Breast epithelium (tissue), 4 donors: ENCODE results near the gene DET1. TPM values are rescaled to one million over a fixed set of nuclear protein-coding genes. Genes with fewer than 3 reads are reported as not detected.
"Not testable (repeated sequence)": the region's sequence is repeated elsewhere in the genome, so short reads cannot be mapped to it uniquely, and the experiment has no call there.

Source experiments
- DNase-seq, 2 donors: peaks; one replicate each; pipeline ENCODE4 v3.0.0-alpha.2; 2019; ENCODE audit warnings: low spot score in 2 of 2
- H3K27ac ChIP-seq, 2 donors: fragments of 200-600 bp; sonication (generic) in 1 of 2; one replicate each; pipeline ENCODE4 v1.5.1; 2016 to 2019; ENCODE audit warnings: mild to moderate bottlenecking in 1 of 2
- H3K27me3 ChIP-seq, 2 donors: fragments of 200-600 bp; sonication (generic) in 1 of 2; one replicate each; pipeline versions ENCODE4 v1.5.1 to v1.6.0; 2017 to 2019; ENCODE audit warnings: control low read depth in 1 of 2, mild to moderate bottlenecking in 1 of 2
- H3K36me3 ChIP-seq: fragments of 200-600 bp; one replicate; pipeline ENCODE4 v1.5.1; 2019
- H3K4me1 ChIP-seq, 2 donors: fragments of 200-600 bp; sonication (generic); one replicate each; pipeline ENCODE4 v1.5.1; 2016 to 2019; ENCODE audit warnings: control low read depth in 1 of 2
- H3K4me3 ChIP-seq, 3 donors: fragments of 200-600 bp; sonication (generic); 1 replicate in 2 of 3; 2 replicates in 1 of 3; pipeline ENCODE4 v1.5.1; 2016 to 2019; ENCODE audit warnings: mild to moderate bottlenecking in 3 of 3, moderate library complexity in 2 of 3
- H3K9me3 ChIP-seq, 2 donors: fragments of 200-600 bp; sonication (generic) in 1 of 2; one replicate each; pipeline ENCODE4 v1.5.1; 2016 to 2019; ENCODE audit warnings: control low read depth in 1 of 2
- CTCF ChIP-seq, 3 donors: fragments of 450-650 bp; IDR thresholded peaks; one replicate each; pipeline ENCODE4 v1.5.1; 2016 to 2017; ENCODE audit warnings: antibody characterized with exemption in 3 of 3, mild to moderate bottlenecking in 3 of 3, moderate library complexity in 3 of 3
- POLR2A ChIP-seq: fragments of 450-650 bp; IDR thresholded peaks from one replicate; pipeline ENCODE4 v1.6.1; 2016; ENCODE audit warnings: antibody characterized with exemption, mild to moderate bottlenecking, moderate library complexity
- POLR2AphosphoS5 ChIP-seq, 3 donors: sonication (generic); formaldehyde crosslinking; IDR thresholded peaks; one replicate each; pipeline ENCODE4 v1.6.1; 2017; ENCODE audit warnings: antibody characterized with exemption in 3 of 3
- intact Hi-C: fragments of 100-400 bp; cut with DNase I; formaldehyde crosslinking; loops from one replicate; pipeline ENCODE4 v1.15.1; 2023; ENCODE audit warnings: low total_unique reads
- total RNA-seq, 3 donors: library from RNA; depleted of rRNA; stranded (reverse); fragments of >200 nt; gene quantifications; one replicate each; pipeline ENCODE4 v1.1.0, GENCODE V29; 2016

The DET1 gene
- total RNA-seq, 3 donors from 2014 or later = 7.2 to 19.6 (median 12.1) TPM

DNA sequence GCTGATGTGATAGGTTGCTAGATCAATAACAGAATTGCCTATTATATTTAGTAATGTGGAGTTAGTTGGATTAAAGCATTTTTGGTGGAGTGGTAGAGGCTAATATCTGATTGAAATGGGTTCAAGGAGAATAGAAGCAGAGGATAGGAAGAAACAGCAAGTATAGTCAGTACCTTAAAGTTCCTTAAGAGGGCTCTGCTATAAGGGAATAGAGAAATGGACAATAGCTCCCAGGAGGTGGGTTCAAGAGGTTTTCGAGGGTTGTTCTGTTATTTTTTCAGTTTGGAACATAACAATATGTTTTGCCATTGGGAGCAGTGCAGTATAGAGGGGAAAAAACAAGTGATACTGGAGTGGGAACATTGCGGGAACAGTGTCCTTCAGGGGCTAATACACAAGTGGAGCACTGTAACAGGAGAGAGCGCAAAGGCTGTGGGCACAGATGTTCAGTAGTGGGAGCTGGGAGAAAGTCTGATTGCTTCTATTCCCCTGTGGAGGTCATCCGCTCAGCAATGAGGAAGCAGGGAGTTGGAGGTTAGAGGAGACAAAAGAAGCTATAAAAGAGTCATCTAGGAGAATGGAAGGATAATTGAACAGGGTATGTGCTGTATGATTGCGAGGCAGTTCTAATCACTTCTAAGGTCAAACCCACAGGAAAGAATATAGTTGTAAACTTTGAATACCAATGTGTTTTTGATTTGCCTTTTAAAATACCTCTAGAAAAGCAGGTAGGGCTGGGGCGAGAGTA, 75.7 kb downstream of the DET1 start:
- H3K4me3 ChIP-seq = no peak overlapping the region
- intact Hi-C loops = no loop called here
- no peaks in the 10 kb centered on the region for H3K9me3 ChIP-seq
- DNase-seq = no peak
- TF ChIP-seq POLR2A = no peak
- no peak for TF ChIP-seq POLR2AphosphoS5 (IDR thresholded peaks at IDR 0.05)
- H3K27me3 ChIP-seq = no peaks in the 10 kb centered on the region
- H3K27ac ChIP-seq = no peak overlapping the region
- H3K36me3 ChIP-seq = peaks cover 7% of the 10 kb centered on the region
- H3K4me1 ChIP-seq = peaks cover 0 to 10% of the 10 kb centered on the region in 2 donors

DNA sequence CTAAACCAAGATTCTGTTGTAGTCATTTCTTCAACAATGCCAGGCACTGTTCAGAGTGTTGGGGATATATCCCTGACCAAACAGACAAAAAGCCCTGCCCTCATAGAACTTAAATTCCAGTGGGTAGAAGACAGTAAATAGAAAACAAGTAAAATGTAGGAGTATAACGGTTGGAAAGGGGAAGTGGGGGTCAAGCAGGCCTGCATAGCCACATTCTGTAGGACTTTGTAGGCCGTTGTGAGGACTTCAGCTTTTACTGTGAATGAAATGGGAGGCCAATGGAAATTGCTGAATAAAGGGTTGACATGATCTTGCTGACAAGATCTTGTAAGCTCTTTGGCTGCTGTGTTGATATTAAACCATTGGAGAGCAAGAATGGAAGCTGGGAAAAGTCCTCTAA, 77.2 kb downstream of the DET1 start:
- DNase-seq = no peak
- H3K9me3 ChIP-seq = no peaks in the 10 kb centered on the region
- no peaks in the 10 kb centered on the region for H3K27me3 ChIP-seq
- no peak overlapping the region for H3K4me3 ChIP-seq
- TF ChIP-seq CTCF (IDR thresholded peaks at IDR 0.05) = no peak
- no peak overlapping the region for H3K27ac ChIP-seq
- H3K4me1 ChIP-seq = peaks cover 0 to 12% of the 10 kb centered on the region in 2 donors
- intact Hi-C loops = no loop called here
- peaks cover 7% of the 10 kb centered on the region for H3K36me3 ChIP-seq

DNA sequence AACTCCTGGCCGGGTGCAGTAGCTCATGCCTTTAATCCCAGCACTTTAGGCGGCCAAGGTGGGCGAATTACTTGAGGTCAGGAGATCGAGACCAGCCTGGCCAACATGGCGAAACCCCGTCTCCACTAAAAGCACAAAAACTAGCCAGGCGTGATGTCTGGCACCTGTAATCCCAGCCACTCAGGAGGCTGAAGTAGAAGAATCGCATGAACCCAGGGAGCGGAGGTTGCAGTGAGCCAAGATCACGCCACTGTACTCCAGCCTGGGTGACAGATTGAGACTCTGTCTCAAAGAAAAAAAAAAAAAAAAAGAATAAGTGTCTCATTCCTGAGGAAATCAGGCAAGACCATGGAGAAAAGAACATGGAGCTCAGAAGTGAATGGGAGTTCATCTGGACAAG, 77.8 kb downstream of the DET1 start:
- DNase-seq, intact Hi-C loops, H3K27me3 ChIP-seq, H3K36me3 ChIP-seq, H3K9me3 ChIP-seq, H3K27ac ChIP-seq: not testable (repeated sequence)
- Histone ChIP-seq H3K4me1 (peaks cover 0 to 12% of the 10 kb centered on the region in 2 donors), H3K4me3 (peak overlapping the region in 1 of 3 donors; percentile 95)

GRCh38 chr15:88467935-88468528, 78.4 kb downstream of the DET1 start:
- no peaks in the 10 kb centered on the region for H3K27me3 ChIP-seq
- no peaks in the 10 kb centered on the region for H3K9me3 ChIP-seq
- H3K27ac ChIP-seq = peak overlapping the region; percentile 89 to 95
- H3K36me3 ChIP-seq = peaks cover 7% of the 10 kb centered on the region
- peaks cover 0 to 12% of the 10 kb centered on the region in 2 donors for H3K4me1 ChIP-seq
- DNase-seq = no peak
- TF ChIP-seq POLR2AphosphoS5 (IDR thresholded peaks at IDR 0.05) = no peak
- no peak for TF ChIP-seq POLR2A
- no peak for TF ChIP-seq CTCF (IDR thresholded peaks at IDR 0.05)
- H3K4me3 ChIP-seq = peak overlapping the region; percentile 60 to 95 (median 92)
- intact Hi-C loops = no loop called here

- Histone ChIP-seq H3K4me1 (peaks cover 0 to 12% of the 10 kb centered on the region in 2 donors), H3K4me3 (peak within 1 kb of the TSS; percentile 60 to 95 (median 92)), H3K36me3 (peaks cover 7% of the 10 kb centered on the region), H3K9me3 (no peaks in the 10 kb centered on the region), H3K27me3 (no peaks in the 10 kb centered on the region), H3K27ac (peak within 1 kb of the TSS; percentile 89 to 95)
- DNase-seq = peak; percentile 67 to 79
- TF ChIP-seq POLR2A = no peak
- no peak for TF ChIP-seq CTCF (IDR thresholded peaks at IDR 0.05)
- peak; percentile 44 to 71 (median 47) for TF ChIP-seq POLR2AphosphoS5 (IDR thresholded peaks at IDR 0.05)
- intact Hi-C loops = no loop called here
Observed at GRCh38 chr15:88467073-88467934, 79.2 kb downstream of the DET1 start, which contains the start of the genes MRPL46 and MRPS11. TSS of gene MRPL46 (minus strand) at chr15:88467388. CDS start at chr15:88467377, 11 bp downstream. TSS of gene MRPS11 (plus strand) at chr15:88467708. CDS start at chr15:88467718, 10 bp downstream.
